Putamen (tissue), 1 donor: ENCODE measurements around the gene RFX6.

Source experiments
- DNase-seq: peaks from one replicate; pipeline ENCODE4 v3.0.0-alpha.2; 2016; ENCODE audit warnings: low spot score

The RFX6 gene

GRCh38 chr6:116888732-116889360 is 11.8 kb downstream of the RFX6 start:
- no peak for DNase-seq

GRCh38 chr6:116894669-116895068 is 17.6 kb downstream of the RFX6 start:
- DNase-seq = no peak

- DNase-seq = no peak
Observed at GRCh38 chr6:116895935-116896334, 18.9 kb downstream of the RFX6 start.

GRCh38 chr6:116902634-116903033 is 25.6 kb downstream of the RFX6 start:
- no peak for DNase-seq

GRCh38 chr6:116922853-116923548 is 46.0 kb downstream of the RFX6 start:
- no peak for DNase-seq

GRCh38 chr6:116924245-116924644 is 47.2 kb downstream of the RFX6 start:
- no peak for DNase-seq

GRCh38 chr6:116925088-116925794 is 48.2 kb downstream of the RFX6 start:
- no peak for DNase-seq

GRCh38 chr6:116928677-116929076 is 51.6 kb downstream of the RFX6 start:
- no peak for DNase-seq

- no peak for DNase-seq
Observed at GRCh38 chr6:116929825-116930224, 52.8 kb downstream of the RFX6 start.

GRCh38 chr6:116931456-116931855 is 54.4 kb downstream of the RFX6 start:
- DNase-seq = no peak

GRCh38 chr6:116932496-116932895 is 55.5 kb downstream of the RFX6 start:
- DNase-seq = no peak

- DNase-seq = no peak
Observed at GRCh38 chr6:116933485-116933884, 56.4 kb downstream of the RFX6 start.

- no peak for DNase-seq
Observed at GRCh38 chr6:116938305-116938704, 61.3 kb downstream of the RFX6 start.

- DNase-seq = no peak
Observed at GRCh38 chr6:116941727-116942126, 64.7 kb downstream of the RFX6 start.

GRCh38 chr6:116945809-116946208 is 68.8 kb downstream of the RFX6 start:
- no peak for DNase-seq

- DNase-seq = no peak
Observed at GRCh38 chr6:116948533-116949304, 71.7 kb downstream of the RFX6 start.

- no peak for DNase-seq
Observed at GRCh38 chr6:116949964-116950363, 72.9 kb downstream of the RFX6 start.

- DNase-seq = no peak
Observed at GRCh38 chr6:116954335-116954734, 77.3 kb downstream of the RFX6 start.

GRCh38 chr6:116954938-116955337 is 77.9 kb downstream of the RFX6 start:
- DNase-seq = no peak

- no peak for DNase-seq
Observed at GRCh38 chr6:116955773-116956172, 78.7 kb downstream of the RFX6 start.

GRCh38 chr6:116963972-116964371 is 86.9 kb downstream of the RFX6 start:
- no peak for DNase-seq
